Neutrophil (primary cell): ENCODE measurements around the gene SECTM1.

Source experiments
- H3K27ac ChIP-seq: fragments of 200-600 bp; sonication (generic); 2 replicates; pipeline ENCODE4 v1.5.1; 2016; ENCODE audit warnings: mild to moderate bottlenecking, moderate library complexity
- H3K27me3 ChIP-seq: fragments of 200-600 bp; sonication (generic); 2 replicates; pipeline ENCODE4 v1.6.0; 2016; ENCODE audit warnings: mild to moderate bottlenecking
- H3K36me3 ChIP-seq: fragments of 200-600 bp; sonication (generic); 2 replicates; pipeline ENCODE4 v1.5.1; 2017
- H3K4me1 ChIP-seq, 2 experiments: fragments of 200-600 bp in 1 of 2; sonication (generic) in 1 of 2; 1 replicate in 1 of 2; 2 replicates in 1 of 2; pipeline versions ENCODE4 v1.5.1 to v1.6.1; 2013 to 2016; ENCODE audit warnings: low read depth in 1 of 2, low read length in 1 of 2, mild to moderate bottlenecking in 1 of 2, moderate library complexity in 1 of 2; ENCODE audit not compliant: control insufficient read depth in 1 of 2, insufficient read depth in 1 of 2
- H3K4me3 ChIP-seq, 2 experiments: fragments of 200-600 bp in 1 of 2; sonication (generic) in 1 of 2; 1 replicate in 1 of 2; 2 replicates in 1 of 2; pipeline ENCODE4 v1.5.1; 2013 to 2016; ENCODE audit warnings: low read depth in 1 of 2, low read length in 1 of 2, mild to moderate bottlenecking in 1 of 2, moderate library complexity in 1 of 2
- H3K9me3 ChIP-seq: fragments of 200-600 bp; sonication (generic); 2 replicates; pipeline ENCODE4 v1.5.1; 2016
- TF ChIP-seq, protein P1 (sequence below): fragments of 200-600 bp; sonication (generic); IDR thresholded peaks from 2 replicates; pipeline ENCODE4 v1.5.1; 2016; ENCODE audit warnings: antibody characterized with exemption

Gene SECTM1

DNA sequence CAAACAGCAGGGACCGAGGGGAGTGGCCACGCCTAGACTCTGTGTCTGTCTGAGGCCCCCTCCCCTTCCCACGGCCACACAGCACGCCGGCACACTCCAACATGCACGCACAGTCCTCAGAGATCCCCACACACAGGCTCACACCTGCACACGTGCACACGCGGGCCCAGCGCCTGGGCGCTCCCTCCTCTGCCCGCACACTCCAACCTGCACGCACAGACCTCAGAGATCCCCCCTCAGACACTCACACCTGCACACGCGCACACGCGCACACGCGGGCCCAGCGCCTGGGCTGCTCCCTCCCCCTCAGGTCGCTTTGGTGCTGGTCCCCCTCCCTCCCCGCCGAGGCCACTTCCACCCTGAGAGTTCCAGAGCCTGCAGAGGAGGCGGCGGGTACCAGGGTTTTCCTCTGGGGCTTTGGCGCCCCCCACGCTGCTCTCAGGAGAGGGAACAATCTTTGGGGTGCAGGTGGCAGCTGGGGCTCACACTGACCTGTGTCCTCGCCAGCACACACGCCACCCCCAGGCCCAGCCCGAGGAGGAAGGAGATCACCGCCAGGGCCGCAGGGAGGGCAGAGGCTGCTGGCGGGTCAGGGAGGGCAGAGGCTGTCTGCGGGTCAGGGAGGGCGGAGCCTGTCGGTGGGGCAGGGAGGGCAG lies 17.7 kb downstream of the SECTM1 start:
- Histone ChIP-seq H3K36me3 (no peaks in the 10 kb centered on the region), H3K4me1 (peaks cover 8 to 21% of the 10 kb centered on the region in 2 experiments), H3K4me3 (peak overlapping the region in 1 of 2 experiments; percentile 28), H3K27me3 (peaks cover 52% of the 10 kb centered on the region), H3K9me3 (no peaks in the 10 kb centered on the region), H3K27ac (no peak overlapping the region)
- TF ChIP-seq, protein P1, sequence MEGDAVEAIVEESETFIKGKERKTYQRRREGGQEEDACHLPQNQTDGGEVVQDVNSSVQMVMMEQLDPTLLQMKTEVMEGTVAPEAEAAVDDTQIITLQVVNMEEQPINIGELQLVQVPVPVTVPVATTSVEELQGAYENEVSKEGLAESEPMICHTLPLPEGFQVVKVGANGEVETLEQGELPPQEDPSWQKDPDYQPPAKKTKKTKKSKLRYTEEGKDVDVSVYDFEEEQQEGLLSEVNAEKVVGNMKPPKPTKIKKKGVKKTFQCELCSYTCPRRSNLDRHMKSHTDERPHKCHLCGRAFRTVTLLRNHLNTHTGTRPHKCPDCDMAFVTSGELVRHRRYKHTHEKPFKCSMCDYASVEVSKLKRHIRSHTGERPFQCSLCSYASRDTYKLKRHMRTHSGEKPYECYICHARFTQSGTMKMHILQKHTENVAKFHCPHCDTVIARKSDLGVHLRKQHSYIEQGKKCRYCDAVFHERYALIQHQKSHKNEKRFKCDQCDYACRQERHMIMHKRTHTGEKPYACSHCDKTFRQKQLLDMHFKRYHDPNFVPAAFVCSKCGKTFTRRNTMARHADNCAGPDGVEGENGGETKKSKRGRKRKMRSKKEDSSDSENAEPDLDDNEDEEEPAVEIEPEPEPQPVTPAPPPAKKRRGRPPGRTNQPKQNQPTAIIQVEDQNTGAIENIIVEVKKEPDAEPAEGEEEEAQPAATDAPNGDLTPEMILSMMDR = no peak

DNA sequence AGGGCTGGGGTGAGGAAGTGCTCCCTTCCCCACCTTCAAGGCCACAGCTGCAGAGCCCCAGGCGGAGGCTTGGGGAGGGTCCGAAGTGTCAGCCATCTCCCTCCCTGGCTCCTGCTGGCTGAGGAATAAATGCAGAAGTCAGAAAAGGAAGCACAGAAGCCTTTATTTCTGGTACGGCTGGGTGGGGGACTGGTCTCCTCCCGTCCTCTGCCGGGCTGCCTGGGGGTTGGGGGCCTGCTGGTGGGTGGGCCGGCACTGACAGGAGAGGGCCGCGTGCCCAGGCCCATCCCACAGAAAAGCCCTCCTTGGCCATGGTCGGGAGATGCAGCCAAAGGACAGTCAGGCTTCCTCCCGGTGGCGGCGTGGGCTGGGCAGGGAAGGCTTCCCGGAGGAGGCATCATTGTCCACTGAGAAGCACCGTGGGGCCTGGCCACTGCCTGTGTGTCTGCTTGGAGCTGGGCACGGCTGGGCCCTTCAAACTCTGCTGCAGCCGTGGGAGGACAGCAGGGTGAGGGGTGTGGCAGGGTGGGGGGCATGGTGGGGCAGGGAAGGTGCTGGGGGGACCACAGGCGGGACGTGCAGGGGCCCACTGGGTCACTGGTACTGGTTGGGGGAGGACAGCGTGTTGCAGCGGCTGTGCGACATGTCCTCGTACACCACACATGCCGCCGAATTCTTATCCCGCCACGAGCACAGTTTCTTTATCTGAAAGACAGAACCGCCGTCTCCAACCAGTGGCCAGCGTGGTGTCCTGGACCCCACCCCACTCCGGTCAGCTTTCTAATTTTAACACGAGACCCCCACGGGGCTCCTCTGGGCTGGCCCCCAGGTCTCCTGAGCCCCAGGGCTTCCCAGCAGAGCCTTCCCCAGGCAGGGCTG lies 18.6 kb downstream of the SECTM1 start:
- Histone ChIP-seq H3K9me3 (no peaks in the 10 kb centered on the region), H3K36me3 (no peaks in the 10 kb centered on the region), H3K27me3 (peaks cover 46% of the 10 kb centered on the region), H3K4me3 (peak overlapping the region in 1 of 2 experiments; percentile 36), H3K4me1 (peaks cover 8 to 21% of the 10 kb centered on the region in 2 experiments), H3K27ac (peak overlapping the region; percentile 45)
- TF ChIP-seq, protein P1 = no peak

DNA sequence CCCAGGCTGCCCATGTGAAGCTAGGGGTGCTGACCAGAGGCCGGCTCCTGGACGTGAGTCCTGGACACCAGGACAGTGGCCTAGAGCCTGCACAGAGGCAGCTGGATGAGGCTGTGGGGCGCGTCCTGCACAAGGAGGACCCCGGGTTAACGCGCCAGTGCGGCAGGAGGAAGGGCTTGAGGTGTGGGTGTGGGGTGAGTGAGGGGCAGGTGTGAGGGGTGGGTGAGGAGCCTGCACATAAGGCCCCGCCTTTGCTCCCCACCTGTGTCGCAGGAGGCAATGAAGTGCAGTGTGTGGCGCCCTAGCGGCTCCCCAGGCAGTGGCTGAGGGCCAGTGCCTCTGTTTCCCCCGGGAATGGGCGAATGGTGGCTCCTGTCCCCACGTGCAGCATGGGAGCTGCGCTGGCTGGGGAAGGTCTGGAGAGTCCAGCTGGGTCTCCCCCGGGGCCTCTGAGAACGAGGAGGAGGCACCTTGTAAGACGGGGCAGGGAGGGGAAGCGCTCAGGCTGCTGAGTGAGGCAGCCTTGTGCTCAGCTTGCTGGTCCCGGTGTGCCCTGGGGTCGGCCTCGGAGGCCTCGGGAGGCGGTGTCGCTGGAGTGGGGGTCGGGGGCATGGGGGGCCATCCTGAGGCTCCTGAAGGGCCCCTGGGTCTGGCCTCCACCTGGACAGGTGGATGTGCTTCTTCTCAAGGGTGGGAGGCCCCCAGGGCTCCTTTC lies 19.4 kb downstream of the SECTM1 start:
- Histone ChIP-seq H3K27ac (peak overlapping the region; percentile 45), H3K9me3 (no peaks in the 10 kb centered on the region), H3K4me1 (peaks cover 8 to 21% of the 10 kb centered on the region in 2 experiments), H3K4me3 (peak overlapping the region in 1 of 2 experiments; percentile 36), H3K27me3 (peaks cover 48% of the 10 kb centered on the region), H3K36me3 (no peaks in the 10 kb centered on the region)
- TF ChIP-seq, protein P1 = no peak

DNA sequence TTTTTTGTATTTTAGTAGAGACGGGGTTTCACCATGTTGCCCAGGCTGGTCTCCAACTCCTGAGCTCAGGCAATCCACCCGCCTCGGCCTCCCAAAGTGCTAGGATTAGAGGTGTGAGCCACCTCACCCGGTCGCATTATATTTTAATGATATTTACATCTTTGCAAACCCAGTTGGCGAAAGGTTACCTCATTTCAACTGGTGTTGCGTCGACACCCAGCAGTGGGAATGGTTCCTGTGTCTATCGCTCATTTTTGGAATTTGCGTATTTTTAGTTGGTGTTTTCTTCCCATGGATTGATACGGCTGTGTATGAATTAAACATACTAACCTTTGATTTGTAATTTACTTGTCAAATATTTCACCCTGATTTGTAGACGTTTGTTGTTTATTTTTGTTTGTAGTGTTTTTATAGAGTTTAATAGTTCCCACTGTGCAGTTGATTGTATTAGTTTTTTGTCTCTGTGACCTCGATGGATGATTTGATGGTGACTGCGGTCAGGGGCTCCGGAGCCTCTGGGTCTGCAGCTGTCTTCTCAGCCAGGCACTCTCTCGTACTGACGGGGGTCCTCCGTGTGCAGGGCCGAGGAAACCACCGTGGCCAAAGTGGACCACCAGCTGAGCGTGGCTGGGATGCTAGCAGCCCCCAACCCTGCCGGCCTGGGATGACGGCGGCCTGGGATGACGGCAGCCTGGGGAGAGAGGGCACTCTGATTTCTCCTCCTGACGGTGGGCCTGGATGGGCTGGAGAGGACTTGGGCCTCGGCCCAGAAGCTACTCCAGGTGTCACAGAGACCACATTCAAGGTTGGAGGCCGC lies 20.2 kb downstream of the SECTM1 start:
- H3K4me1 ChIP-seq = peaks cover 8 to 21% of the 10 kb centered on the region in 2 experiments
- TF ChIP-seq, protein P1 = no peak
- peaks cover 56% of the 10 kb centered on the region for H3K27me3 ChIP-seq

DNA sequence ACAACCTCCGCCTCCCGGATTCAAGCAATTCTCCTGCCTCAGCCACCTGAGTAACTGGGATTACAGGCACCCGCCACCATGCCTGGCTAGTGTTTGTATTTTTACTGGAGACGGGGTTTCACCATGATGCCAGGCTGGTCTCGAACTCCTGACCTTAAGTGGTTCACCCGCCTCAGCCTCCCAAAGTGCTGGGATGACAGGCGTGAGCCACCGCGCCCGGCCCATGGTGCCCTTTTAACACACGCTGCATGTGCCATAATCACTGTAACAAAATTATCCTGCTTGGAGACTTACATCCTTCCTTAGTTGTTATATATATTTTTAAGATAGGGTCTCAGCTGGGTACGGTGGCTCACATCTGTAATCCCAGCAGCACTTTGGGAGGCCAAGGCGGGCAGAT lies 21.6 kb downstream of the SECTM1 start:
- no peak overlapping the region for H3K27ac ChIP-seq
- TF ChIP-seq, protein P1 = no peak
- H3K4me3 ChIP-seq = no peak overlapping the region
- no peaks in the 10 kb centered on the region for H3K9me3 ChIP-seq
- peaks cover 48% of the 10 kb centered on the region for H3K27me3 ChIP-seq
- H3K4me1 ChIP-seq = peaks cover 8 to 21% of the 10 kb centered on the region in 2 experiments
- H3K36me3 ChIP-seq = no peaks in the 10 kb centered on the region

More for the DNA sequence above, 20.2 kb downstream of the SECTM1 start:
- H3K36me3 ChIP-seq = no peaks in the 10 kb centered on the region
- H3K4me3 ChIP-seq = no peak overlapping the region
- no peak overlapping the region for H3K27ac ChIP-seq
- no peaks in the 10 kb centered on the region for H3K9me3 ChIP-seq
